MM.1S (cell line): ENCODE results near the gene VCX2.

ENCODE experiments used
- CTCF ChIP-seq: fragments of 300-600 bp; sonication (generic); IDR thresholded peaks from 2 replicates; pipeline ENCODE4 v1.5.1; 2016; ENCODE audit warnings: antibody characterized with exemption, low read length, mixed read lengths
- EZH2 ChIP-seq: fragments of 300-600 bp; sonication (generic); optimal IDR thresholded peaks from 2 replicates; pipeline ENCODE3; 2017; ENCODE audit warnings: low read depth, mild to moderate bottlenecking, antibody characterized with exemption, low read length, mixed read lengths
- EZH2phosphoT487 ChIP-seq: fragments of 300-600 bp; sonication (generic); IDR thresholded peaks from 2 replicates; pipeline ENCODE4 v1.6.1; 2018; ENCODE audit warnings: antibody characterized with exemption, low read length

- TF ChIP-seq CTCF (no peak), EZH2 (no peak), EZH2phosphoT487 (no peak)
Observed at GRCh38 chrX:8122538-8122937, 48.5 kb downstream of the VCX2 start.
